ENCODE measurements around the gene TMEM88.

The TMEM88 gene

GRCh38 chr17:7887482-7888183 lies 32.8 kb downstream of the TMEM88 start:
- peak; percentile 84 for ATAC-seq
- no peak for TF ChIP-seq ARNTL (CRISPR knock-in tag; IDR thresholded peaks at IDR 0.05; ENCODE audit: borderline replicate concordance, low read depth)

GRCh38 chr17:7888184-7888920 lies 33.5 kb downstream of the TMEM88 start, which contains the start of gene CHD3:
TSS of gene CHD3 (plus strand) at chr17:7888789. CDS start at chr17:7889001, 212 bp downstream.
- peak; percentile 31 for ATAC-seq
- TF ChIP-seq PATZ1 (CRISPR knock-in tag; IDR thresholded peaks at IDR 0.05; ENCODE audit: borderline replicate concordance) = no peak
- no peak for TF ChIP-seq TSHZ2 (CRISPR knock-in tag; IDR thresholded peaks at IDR 0.05)
- TF ChIP-seq ARNTL (CRISPR knock-in tag; IDR thresholded peaks at IDR 0.05; ENCODE audit: borderline replicate concordance, low read depth) = no peak
- TF ChIP-seq SNAI2 (CRISPR knock-in tag; IDR thresholded peaks at IDR 0.05) = no peak
- no peak for TF ChIP-seq TOX (CRISPR knock-in tag; IDR thresholded peaks at IDR 0.05; ENCODE audit: borderline replicate concordance)
- TF ChIP-seq OSR1 (CRISPR knock-in tag; IDR thresholded peaks at IDR 0.05) = no peak
- no peak for TF ChIP-seq RARB (CRISPR knock-in tag; IDR thresholded peaks at IDR 0.05)
- no peak for TF ChIP-seq ZNF70 (CRISPR knock-in tag; IDR thresholded peaks at IDR 0.05)
- TF ChIP-seq ZNF565 (CRISPR knock-in tag; conservative IDR thresholded peaks at IDR 0.05; ENCODE audit: low read depth) = no peak
- no peak for TF ChIP-seq ZC3H10 (CRISPR knock-in tag; IDR thresholded peaks at IDR 0.05)
- TF ChIP-seq POU6F1 (CRISPR knock-in tag; IDR thresholded peaks at IDR 0.05; ENCODE audit: borderline replicate concordance, low read depth) = no peak
- TF ChIP-seq GLIS3 (CRISPR knock-in tag; IDR thresholded peaks at IDR 0.05) = no peak
- no peak for TF ChIP-seq ESRRG (CRISPR knock-in tag; IDR thresholded peaks at IDR 0.05)
- no peak for TF ChIP-seq ISL1 (CRISPR knock-in tag; IDR thresholded peaks at IDR 0.05)
- TF ChIP-seq CSRNP3 (CRISPR knock-in tag; IDR thresholded peaks at IDR 0.05) = no peak
- TF ChIP-seq TCF4 (CRISPR knock-in tag; IDR thresholded peaks at IDR 0.05; ENCODE audit: borderline replicate concordance) = no peak
- no peak for TF ChIP-seq BACH2 (CRISPR knock-in tag; IDR thresholded peaks at IDR 0.05; ENCODE audit: borderline replicate concordance)
- TF ChIP-seq ZNF8 (CRISPR knock-in tag; IDR thresholded peaks at IDR 0.05) = no peak
- no peak for TF ChIP-seq ZFP30 (CRISPR knock-in tag; IDR thresholded peaks at IDR 0.05)
- TF ChIP-seq PPARA (CRISPR knock-in tag; IDR thresholded peaks at IDR 0.05; ENCODE audit: borderline replicate concordance) = no peak

GRCh38 chr17:7889166-7889955 lies 34.5 kb downstream of the TMEM88 start:
- peak; percentile 98 for TF ChIP-seq ZNF8 (CRISPR knock-in tag; IDR thresholded peaks at IDR 0.05)
- TF ChIP-seq TCF4 (CRISPR knock-in tag; IDR thresholded peaks at IDR 0.05; ENCODE audit: borderline replicate concordance) = peak; percentile 76
- TF ChIP-seq TOX (CRISPR knock-in tag; IDR thresholded peaks at IDR 0.05; ENCODE audit: borderline replicate concordance) = no peak
- peak; percentile 68 for ATAC-seq
